GM12865 (cell line): Measurements from ENCODE around the gene AP3B1.

ENCODE experiments used
- DNase-seq: peaks from one replicate; pipeline ENCODE4 v3.0.0; 2010; ENCODE audit warnings: low read depth
- H3K4me3 ChIP-seq: 2 replicates; pipeline ENCODE4 v1.5.1; 2011; ENCODE audit warnings: mild to moderate bottlenecking, low read depth, low read length, control low read depth
- TF ChIP-seq, protein P1 (sequence below): IDR thresholded peaks from 2 replicates; pipeline ENCODE4 v1.5.1; 2011; ENCODE audit warnings: low read length, control low read depth, low read depth, inconsistent platforms; ENCODE audit not compliant: insufficient read depth; ENCODE audit errors: missing control alignments

Gene AP3B1

DNA sequence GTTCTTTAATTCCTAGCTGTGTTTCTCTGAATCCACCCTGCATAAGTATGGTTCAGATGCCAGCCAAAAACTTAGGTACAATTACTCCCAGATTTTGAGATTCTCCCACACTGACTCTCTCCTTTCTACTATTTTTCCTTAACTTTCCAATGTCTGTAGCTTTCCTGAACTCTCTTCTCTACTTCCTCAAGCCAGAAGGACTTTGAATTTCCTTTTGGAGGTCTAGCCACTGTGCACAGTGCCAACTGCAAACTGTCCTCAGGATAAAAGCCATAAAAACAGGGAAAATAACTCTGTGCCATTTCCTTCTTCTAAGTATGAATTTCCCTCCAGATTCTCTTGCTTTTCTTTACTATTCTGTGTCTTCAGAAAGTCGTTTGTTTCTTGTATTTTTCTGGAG, 157.2 kb downstream of the AP3B1 start:
- no peak for DNase-seq
- no peak overlapping the region for H3K4me3 ChIP-seq
- TF ChIP-seq, protein P1, sequence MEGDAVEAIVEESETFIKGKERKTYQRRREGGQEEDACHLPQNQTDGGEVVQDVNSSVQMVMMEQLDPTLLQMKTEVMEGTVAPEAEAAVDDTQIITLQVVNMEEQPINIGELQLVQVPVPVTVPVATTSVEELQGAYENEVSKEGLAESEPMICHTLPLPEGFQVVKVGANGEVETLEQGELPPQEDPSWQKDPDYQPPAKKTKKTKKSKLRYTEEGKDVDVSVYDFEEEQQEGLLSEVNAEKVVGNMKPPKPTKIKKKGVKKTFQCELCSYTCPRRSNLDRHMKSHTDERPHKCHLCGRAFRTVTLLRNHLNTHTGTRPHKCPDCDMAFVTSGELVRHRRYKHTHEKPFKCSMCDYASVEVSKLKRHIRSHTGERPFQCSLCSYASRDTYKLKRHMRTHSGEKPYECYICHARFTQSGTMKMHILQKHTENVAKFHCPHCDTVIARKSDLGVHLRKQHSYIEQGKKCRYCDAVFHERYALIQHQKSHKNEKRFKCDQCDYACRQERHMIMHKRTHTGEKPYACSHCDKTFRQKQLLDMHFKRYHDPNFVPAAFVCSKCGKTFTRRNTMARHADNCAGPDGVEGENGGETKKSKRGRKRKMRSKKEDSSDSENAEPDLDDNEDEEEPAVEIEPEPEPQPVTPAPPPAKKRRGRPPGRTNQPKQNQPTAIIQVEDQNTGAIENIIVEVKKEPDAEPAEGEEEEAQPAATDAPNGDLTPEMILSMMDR: no peak

DNA sequence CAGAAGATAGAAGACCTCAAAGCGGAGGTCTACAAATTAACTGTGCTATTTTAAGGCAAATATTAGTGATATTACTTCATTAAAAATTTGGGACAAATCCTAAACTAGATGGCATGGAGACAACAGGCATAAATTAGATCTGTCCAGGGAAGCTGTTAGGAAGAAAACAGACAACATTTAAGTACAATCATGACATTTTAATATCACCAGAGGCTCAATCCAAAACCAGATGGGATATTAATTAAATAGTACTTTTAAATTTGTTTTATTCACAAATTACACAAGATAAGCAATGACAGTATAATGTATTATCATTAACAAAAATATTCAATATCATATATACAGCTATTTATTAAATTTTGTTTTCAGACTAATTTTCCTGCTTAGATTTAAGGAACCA, 161.1 kb downstream of the AP3B1 start:
- TF ChIP-seq, protein P1: no peak
- no peak overlapping the region for H3K4me3 ChIP-seq
- no peak for DNase-seq

DNA sequence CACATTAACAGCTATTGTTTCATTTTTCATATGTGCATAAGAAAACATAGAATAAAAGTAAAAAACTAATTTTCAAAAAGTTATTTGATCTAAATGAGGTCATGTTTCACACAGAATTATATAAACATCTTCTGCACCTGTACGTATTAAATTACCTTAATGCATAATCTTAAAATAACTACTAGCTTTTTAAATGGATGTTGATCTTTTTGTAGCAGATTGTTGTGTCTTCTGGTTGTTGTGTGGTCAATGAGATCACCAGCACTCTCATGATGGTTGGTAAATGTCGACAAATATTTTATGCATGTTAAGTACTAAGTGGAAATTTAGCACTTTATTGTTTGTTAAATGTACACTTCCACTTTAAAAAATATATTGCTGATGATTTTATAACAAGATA, 162.0 kb downstream of the AP3B1 start:
- no peak overlapping the region for H3K4me3 ChIP-seq
- TF ChIP-seq, protein P1: no peak
- DNase-seq: no peak

DNA sequence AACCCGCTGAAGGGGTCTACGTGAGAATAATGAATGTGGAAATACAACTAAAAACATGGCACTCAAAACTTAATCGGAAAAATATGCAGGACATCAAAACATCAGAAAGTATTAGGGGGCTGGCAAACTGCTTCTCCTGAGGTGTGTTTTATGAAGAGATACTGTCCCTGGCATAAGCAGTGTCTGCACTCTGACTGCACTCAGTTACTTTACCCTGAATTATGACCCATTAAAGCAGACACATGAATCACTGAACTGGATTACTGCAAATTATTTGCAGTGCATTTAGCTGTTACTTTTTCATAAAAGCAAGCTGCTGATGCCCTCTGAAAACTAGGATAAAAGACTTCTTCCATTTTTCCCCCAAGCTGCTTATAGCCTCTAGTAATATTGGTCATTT, 164.9 kb downstream of the AP3B1 start:
- no peak for DNase-seq
- no peak overlapping the region for H3K4me3 ChIP-seq
- TF ChIP-seq, protein P1: no peak

DNA sequence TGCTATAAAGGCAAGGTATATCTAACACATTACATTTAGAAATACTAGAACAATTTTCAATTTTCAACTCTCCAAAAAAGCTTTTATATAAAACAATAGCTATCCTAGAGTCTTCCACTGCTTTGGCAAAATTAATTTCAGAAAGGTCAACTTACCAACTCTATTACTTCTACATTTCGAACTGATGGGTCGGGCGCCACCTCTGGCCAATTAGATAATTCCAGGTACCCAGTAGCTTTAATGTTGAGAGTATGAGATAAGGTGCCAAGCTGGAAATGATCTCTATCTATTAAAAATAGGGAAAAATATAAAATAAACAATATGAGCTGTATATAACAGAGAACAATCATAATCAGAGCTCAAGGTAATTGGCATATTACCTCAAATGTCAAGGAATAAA, 166.6 kb downstream of the AP3B1 start:
- TF ChIP-seq, protein P1: peak; percentile 14
- no peak overlapping the region for H3K4me3 ChIP-seq
- DNase-seq: no peak

DNA sequence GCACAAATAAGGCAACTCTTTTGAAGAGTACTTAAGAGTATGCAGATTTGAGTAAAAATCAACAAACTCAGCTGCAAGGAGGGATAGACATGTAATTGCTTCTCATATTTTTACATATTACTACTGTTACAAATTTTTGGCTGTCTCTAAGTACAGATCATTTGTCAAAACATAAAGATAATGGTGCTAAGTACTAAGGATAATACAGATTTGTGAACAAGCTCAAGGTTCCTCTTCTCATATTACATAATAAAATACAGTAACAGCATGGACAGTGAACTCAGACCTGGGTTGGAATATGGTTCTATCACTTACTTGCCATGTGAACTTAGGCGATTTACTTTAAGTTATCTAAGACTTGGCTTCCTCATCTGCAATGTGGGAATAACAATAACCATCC, 168.0 kb downstream of the AP3B1 start:
- TF ChIP-seq, protein P1: no peak
- H3K4me3 ChIP-seq: no peak overlapping the region
- DNase-seq: no peak

DNA sequence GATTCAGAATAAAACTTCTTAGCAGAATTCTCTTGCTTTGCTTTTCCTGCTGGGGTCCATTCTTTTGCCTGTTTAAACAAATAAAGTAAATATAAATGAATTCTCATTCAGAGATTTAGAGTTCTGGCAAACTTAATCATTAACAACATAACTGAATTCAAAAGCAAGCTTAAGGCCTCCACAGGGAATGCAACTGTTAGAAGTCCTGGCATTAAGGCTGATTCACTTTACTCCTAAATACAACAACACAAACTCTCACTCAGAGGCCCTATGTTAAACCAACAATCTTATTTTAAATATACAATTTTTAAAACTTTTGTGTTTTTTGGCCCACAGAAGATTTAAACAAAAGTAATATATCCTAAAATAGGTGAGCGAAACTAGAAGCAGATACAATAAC, 178.3 kb downstream of the AP3B1 start:
- no peak overlapping the region for H3K4me3 ChIP-seq
- TF ChIP-seq, protein P1: no peak
- DNase-seq: no peak
